ENCODE results near the gene NRXN2. TPM values are rescaled to one million over a fixed set of nuclear protein-coding genes. Genes with fewer than 3 reads are reported as not detected.

Gene NRXN2
- total and polyA plus RNA-seq, 2 of the 13 experiments (the other 11 are each of a cell fraction or from before 2014, with no cell fraction given) = not detected

- TF ChIP-seq FOXM1 (CRISPR knock-in tag; IDR thresholded peaks at IDR 0.05) (no peak), RAD21 (CRISPR knock-in tag; IDR thresholded peaks at IDR 0.05) (0 out of 2 replicates have a peak, but pooled peaks have one; percentile 13), STAG1 (CRISPR knock-in tag; IDR thresholded peaks at IDR 0.05) (peak; percentile 35), CTCF (CRISPR knock-in tag; IDR thresholded peaks at IDR 0.05) (peak; percentile 44)
- POLR2A ChIA-PET = no interaction called here
- Histone ChIP-seq H3K79me2 (ENCODE audit: insufficient read depth, low read length) (no peaks in the 10 kb centered on the region), H4K20me1 (ENCODE audit: insufficient read depth, low read length) (no peaks in the 10 kb centered on the region), H3K27me3 (ENCODE audit: control insufficient read depth in 1 of 2, insufficient read depth in 2 of 2, low read length in 2 of 2) (peaks cover 10 to 68% of the 10 kb centered on the region in 2 experiments; a peak in 4 of 5 replicates), H3K27ac (ENCODE audit: extremely low read length, insufficient read depth, low read length) (no peak overlapping the region), H2AFZ (ENCODE audit: low read length) (no peak overlapping the region), H3K4me3 (replicated peaks in 1 of 3; ENCODE audit: insufficient read depth in 1 of 3, low read depth in 2 of 3, low read length in 3 of 3) (no peak overlapping the region), H3K36me3 (replicated peaks in 1 of 2; ENCODE audit: control insufficient read depth in 1 of 2, insufficient read depth in 2 of 2, low read length in 2 of 2) (no peaks in the 10 kb centered on the region), H3K4me2 (ENCODE audit: low read depth, low read length) (no peak overlapping the region), H3K9ac (ENCODE audit: insufficient read depth, low read depth, low read length) (no peak overlapping the region), H3K4me1 (ENCODE audit: insufficient read depth, low read length) (no peaks in the 10 kb centered on the region), H3K9me3 (ENCODE audit: low read length) (no peaks in the 10 kb centered on the region)
- no TSS peak for BruUV-seq (replicated peaks)
- ATAC-seq = peak; percentile 76
- in situ Hi-C loops (cut with HindIII; ENCODE audit: extremely low pct_ligation_motif_present, low pct_unique_long_range_greater_than_20kb) (no loop called here), intact Hi-C loops (cut with micrococcal nuclease; ENCODE audit: unreplicated experiment) (no loop called here)
- DNase-seq (ENCODE audit: low spot score) = no peak
- FAIRE-seq = no peak
- 11% methylated on average over 8 of the region's 11 CpGs for WGBS (ENCODE audit: low lambda C conversion rate)
- CTCF ChIA-PET (ENCODE audit: low intra/inter-chr PET ratio, low total read pairs) = no interaction called here
These were observed 78.2 kb downstream of the NRXN2 start for GRCh38 chr11:64644647-64645275.

- Histone ChIP-seq H3K9ac (ENCODE audit: insufficient read depth, low read depth, low read length) (no peak overlapping the region), H3K4me3 (replicated peaks in 1 of 3; ENCODE audit: insufficient read depth in 1 of 3, low read depth in 2 of 3, low read length in 3 of 3) (no peak overlapping the region), H3K27ac (ENCODE audit: extremely low read length, insufficient read depth, low read length) (no peak overlapping the region), H3K27me3 (ENCODE audit: control insufficient read depth in 1 of 2, insufficient read depth in 2 of 2, low read length in 2 of 2) (peaks cover 12 to 72% of the 10 kb centered on the region in 2 experiments; a peak in 4 of 5 replicates), H3K4me1 (ENCODE audit: insufficient read depth, low read length) (no peaks in the 10 kb centered on the region), H3K9me3 (ENCODE audit: low read length) (no peaks in the 10 kb centered on the region), H3K79me2 (ENCODE audit: insufficient read depth, low read length) (no peaks in the 10 kb centered on the region), H2AFZ (ENCODE audit: low read length) (no peak overlapping the region), H3K36me3 (replicated peaks in 1 of 2; ENCODE audit: control insufficient read depth in 1 of 2, insufficient read depth in 2 of 2, low read length in 2 of 2) (no peaks in the 10 kb centered on the region), H4K20me1 (ENCODE audit: insufficient read depth, low read length) (no peaks in the 10 kb centered on the region), H3K4me2 (ENCODE audit: low read depth, low read length) (no peak overlapping the region)
- no TSS peak for BruUV-seq (replicated peaks)
- TF ChIP-seq HDAC6 (IDR thresholded peaks at IDR 0.05; ENCODE audit: low read depth, low read length) = no peak
- TF ChIP-seq, protein P1, sequence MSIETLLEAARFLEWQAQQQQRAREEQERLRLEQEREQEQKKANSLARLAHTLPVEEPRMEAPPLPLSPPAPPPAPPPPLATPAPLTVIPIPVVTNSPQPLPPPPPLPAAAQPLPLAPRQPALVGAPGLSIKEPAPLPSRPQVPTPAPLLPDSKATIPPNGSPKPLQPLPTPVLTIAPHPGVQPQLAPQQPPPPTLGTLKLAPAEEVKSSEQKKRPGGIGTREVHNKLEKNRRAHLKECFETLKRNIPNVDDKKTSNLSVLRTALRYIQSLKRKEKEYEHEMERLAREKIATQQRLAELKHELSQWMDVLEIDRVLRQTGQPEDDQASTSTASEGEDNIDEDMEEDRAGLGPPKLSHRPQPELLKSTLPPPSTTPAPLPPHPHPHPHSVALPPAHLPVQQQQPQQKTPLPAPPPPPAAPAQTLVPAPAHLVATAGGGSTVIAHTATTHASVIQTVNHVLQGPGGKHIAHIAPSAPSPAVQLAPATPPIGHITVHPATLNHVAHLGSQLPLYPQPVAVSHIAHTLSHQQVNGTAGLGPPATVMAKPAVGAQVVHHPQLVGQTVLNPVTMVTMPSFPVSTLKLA (IDR thresholded peaks at IDR 0.05) = peak; percentile 58
- ATAC-seq (no peak), DNase-seq (ENCODE audit: low spot score) (no peak), FAIRE-seq (no peak)
- ChIA-PET CTCF (ENCODE audit: low intra/inter-chr PET ratio, low total read pairs) (no interaction called here), POLR2A (no interaction called here)
- WGBS (ENCODE audit: low lambda C conversion rate) = 4% methylated on average over 12 of the region's 19 CpGs
- intact Hi-C loops (cut with micrococcal nuclease; ENCODE audit: unreplicated experiment) = no loop called here
- in situ Hi-C loops (cut with HindIII; ENCODE audit: extremely low pct_ligation_motif_present, low pct_unique_long_range_greater_than_20kb) = no loop called here
These were observed 78.9 kb downstream of the NRXN2 start for GRCh38 chr11:64643920-64644646.
